T-helper 1 cell treated with Interleukin-12 subunit alpha and Interleukin-12 subunit beta and Interleukin-4 antibody, amounts not matched to agents 30 ng/mL and 1 ng/mL, for 36 hours (primary cell): Measurements from ENCODE around the gene ADAMTSL5. TPM values are rescaled to one million over a fixed set of nuclear protein-coding genes. Genes with fewer than 3 reads are reported as not detected.

ENCODE experiments used
- intact Hi-C: fragments of 100-400 bp; cut with micrococcal nuclease; formaldehyde crosslinking; loops from one replicate; pipeline ENCODE4 v1.15.1; 2024
- total RNA-seq: library from RNA; stranded (reverse); gene quantifications from 2 replicates; pipeline ENCODE4 v1.2.3, GENCODE V29; 2022

Gene ADAMTSL5
- total RNA-seq, 1 donor from 2014 or later, result 2.5 TPM

- intact Hi-C loops, result loop anchor here (2.0 kb wide), 2 partner anchors 31 to 291 kb away; partner anchors contain the start of gene RPS15
These were observed 43.4 kb downstream of the ADAMTSL5 start for GRCh38 chr19:1469255-1470054.

DNA sequence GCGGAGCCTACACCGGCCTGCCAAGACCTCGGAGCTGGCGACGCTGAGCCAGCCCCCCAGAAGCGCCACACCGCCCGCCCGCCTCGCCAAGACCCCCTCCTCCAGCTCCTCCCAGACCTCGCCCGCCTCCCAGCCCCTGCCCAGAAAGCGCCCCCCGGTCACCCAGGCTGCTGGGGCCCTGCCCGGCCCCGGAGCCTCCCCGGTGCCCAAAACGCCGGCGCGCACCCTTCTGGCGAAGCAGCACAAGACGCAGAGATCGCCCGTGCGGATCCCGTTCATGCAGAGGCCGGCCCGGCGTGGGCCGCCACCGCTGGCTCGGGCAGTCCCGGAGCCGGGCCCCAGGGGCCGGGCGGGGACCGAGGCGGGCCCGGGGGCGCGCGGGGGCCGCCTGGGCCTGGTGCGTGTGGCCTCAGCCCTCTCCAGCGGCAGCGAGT lies 44.0 kb downstream of the ADAMTSL5 start:
- intact Hi-C loops, result loop anchor here (2.0 kb wide), 1 partner anchor 292 kb away; no protein-coding TSS in a partner anchor

GRCh38 chr19:1468274-1468820 lies 44.5 kb downstream of the ADAMTSL5 start:
- intact Hi-C loops, result loop anchor here (2.0 kb wide), 1 partner anchor 292 kb away; no protein-coding TSS in a partner anchor

DNA sequence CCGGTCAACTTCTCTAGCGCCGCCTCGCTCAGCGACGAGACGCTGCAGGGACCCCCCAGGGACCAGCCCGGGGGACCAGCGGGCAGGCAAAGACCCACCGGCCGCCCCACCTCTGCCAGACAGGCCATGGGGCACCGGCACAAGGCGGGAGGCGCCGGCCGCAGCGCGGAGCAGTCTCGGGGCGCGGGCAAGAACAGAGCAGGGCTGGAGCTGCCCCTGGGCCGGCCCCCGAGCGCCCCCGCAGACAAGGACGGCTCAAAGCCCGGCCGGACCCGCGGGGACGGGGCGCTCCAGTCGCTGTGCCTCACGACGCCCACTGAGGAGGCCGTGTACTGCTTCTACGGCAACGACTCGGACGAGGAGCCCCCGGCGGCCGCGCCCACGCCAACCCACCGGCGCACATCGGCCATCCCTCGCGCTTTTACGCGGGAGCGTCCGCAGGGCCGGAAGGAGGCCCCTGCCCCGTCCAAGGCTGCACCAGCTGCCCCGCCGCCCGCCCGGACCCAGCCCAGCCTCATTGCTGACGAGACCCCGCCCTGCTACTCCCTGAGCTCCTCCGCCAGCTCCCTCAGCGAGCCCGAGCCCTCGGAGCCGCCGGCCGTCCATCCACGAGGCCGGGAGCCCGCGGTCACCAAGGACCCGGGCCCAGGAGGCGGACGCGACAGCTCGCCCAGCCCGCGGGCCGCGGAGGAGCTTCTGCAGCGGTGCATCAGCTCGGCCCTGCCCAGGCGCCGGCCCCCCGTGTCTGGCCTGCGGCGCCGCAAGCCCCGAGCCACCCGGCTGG lies 45.1 kb downstream of the ADAMTSL5 start:
- intact Hi-C loops, result loop anchor here (2.0 kb wide), 1 partner anchor 293 kb away; no protein-coding TSS in a partner anchor

- intact Hi-C loops, result no loop called here
These were observed 45.7 kb downstream of the ADAMTSL5 start for GRCh38 chr19:1467215-1467489.

DNA sequence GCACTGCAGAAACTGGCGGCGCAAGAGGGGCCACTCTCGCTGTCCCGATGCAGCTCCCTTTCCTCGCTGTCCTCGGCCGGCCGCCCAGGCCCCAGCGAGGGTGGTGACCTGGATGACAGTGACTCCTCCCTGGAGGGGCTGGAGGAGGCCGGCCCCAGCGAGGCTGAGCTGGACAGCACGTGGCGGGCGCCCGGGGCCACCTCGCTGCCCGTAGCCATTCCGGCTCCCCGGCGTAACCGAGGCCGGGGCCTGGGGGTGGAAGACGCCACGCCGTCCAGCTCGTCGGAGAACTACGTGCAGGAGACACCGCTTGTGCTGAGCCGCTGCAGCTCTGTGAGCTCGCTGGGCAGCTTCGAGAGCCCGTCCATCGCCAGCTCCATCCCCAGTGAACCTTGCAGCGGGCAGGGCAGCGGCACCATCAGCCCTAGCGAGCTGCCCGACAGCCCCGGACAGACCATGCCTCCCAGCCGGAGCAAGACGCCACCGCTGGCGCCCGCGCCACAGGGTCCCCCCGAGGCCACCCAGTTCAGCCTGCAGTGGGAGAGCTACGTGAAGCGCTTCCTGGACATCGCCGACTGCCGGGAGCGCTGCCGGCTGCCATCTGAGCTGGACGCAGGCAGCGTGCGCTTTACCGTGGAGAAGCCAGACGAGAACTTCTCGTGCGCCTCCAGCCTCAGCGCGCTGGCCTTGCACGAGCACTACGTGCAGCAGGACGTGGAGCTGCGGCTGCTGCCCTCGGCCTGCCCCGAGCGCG lies 46.2 kb downstream of the ADAMTSL5 start:
- intact Hi-C loops, result no loop called here

GRCh38 chr19:1466018-1466460 lies 46.8 kb downstream of the ADAMTSL5 start:
- intact Hi-C loops, result no loop called here

DNA sequence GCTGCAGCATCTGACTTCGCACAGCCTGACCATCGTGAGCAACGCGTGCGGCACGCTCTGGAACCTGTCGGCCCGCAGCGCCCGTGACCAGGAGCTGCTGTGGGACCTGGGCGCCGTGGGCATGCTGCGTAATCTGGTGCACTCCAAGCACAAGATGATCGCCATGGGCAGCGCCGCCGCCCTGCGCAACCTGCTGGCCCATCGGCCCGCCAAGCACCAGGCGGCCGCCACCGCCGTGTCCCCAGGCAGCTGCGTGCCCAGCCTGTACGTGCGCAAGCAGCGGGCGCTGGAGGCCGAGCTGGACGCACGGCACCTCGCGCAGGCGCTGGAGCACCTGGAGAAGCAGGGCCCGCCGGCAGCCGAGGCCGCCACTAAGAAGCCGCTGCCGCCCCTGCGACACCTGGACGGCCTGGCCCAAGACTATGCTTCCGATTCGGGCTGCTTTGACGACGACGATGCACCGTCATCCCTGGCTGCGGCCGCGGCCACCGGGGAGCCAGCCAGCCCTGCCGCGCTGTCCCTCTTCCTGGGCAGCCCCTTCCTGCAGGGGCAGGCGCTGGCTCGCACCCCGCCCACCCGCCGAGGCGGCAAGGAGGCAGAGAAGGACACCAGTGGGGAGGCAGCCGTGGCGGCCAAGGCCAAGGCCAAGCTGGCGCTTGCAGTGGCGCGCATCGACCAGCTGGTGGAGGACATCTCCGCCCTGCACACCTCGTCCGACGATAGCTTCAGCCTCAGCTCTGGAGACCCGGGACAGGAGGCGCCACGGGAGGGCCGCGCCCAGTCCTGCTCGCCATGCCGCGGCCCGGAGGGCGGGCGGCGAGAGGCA lies 47.4 kb downstream of the ADAMTSL5 start:
- intact Hi-C loops, result no loop called here

DNA sequence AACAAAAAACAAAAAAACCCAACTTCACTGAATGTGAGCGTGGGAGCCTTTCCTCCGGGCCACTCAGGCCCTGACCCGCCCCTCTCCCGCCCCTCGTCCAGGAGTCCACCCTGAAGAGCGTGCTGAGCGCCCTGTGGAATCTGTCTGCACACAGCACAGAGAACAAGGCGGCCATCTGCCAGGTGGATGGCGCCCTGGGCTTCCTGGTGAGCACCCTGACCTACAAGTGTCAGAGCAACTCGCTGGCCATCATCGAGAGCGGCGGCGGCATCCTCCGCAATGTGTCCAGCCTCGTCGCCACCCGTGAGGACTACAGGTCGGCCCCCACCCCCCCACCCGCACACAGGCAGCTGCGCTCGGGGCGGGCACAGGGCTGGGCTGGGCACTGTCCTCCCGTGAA lies 51.0 kb downstream of the ADAMTSL5 start:
- intact Hi-C loops, result no loop called here

DNA sequence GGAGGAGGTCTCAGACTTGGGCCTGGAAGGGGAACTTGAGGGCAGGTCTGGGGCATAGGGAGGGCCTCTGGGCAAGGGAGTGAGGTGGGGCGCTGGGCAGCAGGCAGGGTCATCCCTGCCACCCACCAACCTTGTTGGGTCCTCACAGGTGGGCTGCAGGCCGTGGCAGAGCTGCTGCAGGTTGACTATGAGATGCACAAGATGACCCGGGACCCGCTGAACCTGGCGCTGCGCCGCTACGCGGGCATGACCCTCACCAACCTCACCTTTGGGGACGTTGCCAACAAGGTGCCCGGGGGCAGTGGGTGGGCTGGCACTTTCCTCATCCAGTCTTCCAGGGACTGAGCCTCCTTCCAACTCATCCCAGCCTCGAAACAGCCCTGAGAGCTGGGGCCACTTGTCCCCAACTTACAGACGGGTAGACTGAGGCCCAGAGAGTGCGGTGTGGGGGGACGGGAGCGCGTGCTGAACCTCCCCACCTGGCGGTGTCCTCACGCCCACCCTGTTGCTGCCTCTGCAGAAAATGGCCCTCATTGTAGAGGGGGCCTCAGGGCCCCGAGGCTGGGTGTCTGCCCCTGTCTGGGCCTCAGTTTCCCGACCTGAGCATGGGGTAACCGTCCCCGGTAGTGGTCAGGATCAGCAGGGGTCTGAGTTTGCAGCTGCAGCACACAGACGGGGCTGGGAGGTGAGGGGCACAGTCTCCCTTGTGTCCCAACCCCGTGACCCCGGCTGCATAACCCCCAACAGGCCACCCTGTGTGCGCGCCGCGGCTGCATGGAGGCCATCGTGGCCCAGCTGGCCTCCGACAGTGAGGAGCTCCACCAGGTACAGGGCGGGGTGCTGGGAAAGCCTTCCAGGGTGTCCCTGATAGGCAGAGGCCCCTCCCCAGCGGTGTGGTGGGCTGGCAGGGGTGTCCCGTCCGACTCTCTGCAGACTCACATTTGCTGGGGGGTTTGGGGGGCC lies 52.5 kb downstream of the ADAMTSL5 start:
- intact Hi-C loops, result no loop called here

DNA sequence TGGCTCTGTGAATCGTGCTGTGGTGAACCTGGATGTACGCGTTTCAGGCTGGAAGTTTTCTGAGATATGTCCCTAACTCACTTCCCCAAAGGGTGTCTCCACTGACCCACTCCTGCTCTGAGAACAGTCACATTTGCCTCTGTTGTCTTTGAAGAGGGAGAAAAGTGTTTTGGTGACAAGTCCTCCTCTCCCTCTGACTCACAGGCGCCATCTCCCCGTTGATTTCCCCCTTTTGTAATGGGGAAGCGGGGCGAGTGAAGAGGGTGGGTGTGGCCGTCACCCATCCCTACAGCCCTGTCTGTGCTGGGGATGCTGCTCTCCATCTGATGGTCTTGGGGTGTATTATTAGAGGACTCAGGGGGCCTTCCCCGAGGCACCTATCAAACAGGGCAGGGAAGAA lies 53.3 kb downstream of the ADAMTSL5 start:
- intact Hi-C loops, result no loop called here

GRCh38 chr19:1457892-1458291 lies 54.9 kb downstream of the ADAMTSL5 start:
- intact Hi-C loops, result no loop called here

DNA sequence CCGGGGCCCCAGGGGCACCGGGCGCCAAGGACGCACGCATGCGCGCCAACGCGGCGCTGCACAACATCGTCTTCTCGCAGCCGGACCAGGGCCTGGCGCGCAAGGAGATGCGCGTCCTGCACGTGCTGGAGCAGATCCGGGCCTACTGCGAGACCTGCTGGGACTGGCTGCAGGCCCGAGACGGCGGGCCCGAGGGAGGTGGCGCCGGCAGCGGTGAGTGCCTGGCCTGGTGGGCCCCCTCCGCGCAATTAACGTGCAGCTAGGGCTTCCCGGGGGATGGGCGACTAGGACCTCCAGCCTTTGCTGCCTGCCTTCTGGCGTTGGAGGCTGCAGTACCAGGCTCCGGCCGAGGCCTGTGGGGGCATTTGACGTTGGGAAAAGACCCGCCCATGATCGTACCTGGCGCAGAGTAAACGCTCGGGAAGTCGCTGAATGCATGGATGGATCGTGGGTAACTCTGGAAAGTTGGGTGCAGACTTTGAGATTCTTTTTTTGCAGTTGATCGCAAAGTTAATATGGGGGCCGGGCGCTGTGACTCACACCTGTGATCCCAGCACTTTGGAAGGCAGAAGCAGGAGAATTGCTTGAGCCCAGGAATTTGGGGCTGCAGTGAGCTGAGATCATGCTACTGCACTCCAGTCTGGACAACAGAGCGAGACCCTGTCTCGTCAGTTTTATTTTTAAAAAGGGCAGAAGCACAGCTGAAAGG lies 55.6 kb downstream of the ADAMTSL5 start:
- intact Hi-C loops, result no loop called here

DNA sequence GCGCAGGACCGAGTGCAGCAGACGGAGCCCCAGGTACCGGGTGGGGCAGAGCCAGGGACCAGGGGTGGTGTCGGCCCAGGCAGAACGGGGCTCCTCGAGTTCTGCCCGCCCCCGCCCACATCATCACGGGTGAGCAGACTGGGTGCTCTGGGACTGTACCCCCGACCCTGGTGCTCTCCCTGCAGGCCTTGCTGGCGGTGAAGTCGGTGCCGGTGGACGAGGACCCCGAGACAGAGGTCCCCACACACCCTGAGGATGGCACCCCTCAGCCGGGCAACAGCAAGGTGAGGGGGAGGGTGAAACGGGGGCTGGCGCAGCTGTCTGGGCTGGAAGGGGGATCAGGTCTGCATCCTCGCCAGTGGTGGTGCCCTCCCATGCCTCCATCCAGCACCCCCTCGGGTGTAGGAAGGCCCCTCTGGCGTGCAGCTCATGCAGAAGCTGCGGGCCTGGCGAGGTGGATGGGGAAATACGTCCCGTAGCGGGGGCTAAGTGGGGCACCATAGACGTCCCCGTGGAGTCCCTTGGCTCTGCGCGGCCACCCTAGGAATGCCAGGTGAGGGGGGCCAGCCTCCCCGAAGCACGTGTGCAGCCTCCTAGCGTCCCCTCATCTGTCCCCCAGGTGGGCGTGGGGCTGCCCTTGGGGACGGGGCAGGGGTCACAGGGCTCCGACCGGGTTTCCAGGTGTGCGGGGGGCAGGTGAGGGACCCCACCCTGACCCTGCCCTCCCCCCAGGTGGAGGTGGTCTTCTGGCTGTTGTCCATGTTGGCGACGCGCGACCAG lies 56.5 kb downstream of the ADAMTSL5 start:
- intact Hi-C loops, result no loop called here

- intact Hi-C loops, result no loop called here
These were observed 57.3 kb downstream of the ADAMTSL5 start for GRCh38 chr19:1455336-1456120.
